ENCODE results near the gene IQGAP2. TPM values are rescaled to one million over a fixed set of nuclear protein-coding genes. Genes with fewer than 3 reads are reported as not detected.
"Not testable (repeated sequence)": the region's sequence is repeated elsewhere in the genome, so short reads cannot be mapped to it uniquely, and the experiment has no call there.

The IQGAP2 gene
- total RNA-seq, 1 donor from 2014 or later = 43.5 TPM

DNA sequence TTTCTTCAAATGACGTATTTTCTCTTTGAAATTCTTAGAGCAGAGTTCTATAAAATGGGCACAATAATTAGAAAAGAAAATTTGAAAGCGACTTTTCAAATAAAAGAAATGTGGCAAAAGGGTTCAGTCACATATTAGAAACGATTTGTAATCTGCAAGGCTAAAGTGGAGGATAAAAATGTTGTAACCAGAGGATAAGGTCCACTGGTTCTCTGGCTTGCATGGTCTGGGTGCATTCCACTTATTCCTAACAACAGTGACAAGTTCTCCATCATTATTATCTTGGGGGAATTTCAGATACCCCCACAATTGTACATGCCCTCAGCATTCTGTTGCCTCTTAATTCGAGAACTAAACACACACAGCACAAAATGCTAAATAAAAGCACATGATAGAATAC, 91.1 kb downstream of the IQGAP2 start:
- DNase-seq (ENCODE audit: low spot score) = no peak
- H3K27ac Mint-ChIP-seq = no peak overlapping the region
- no peaks in the 10 kb centered on the region for H3K9me3 Mint-ChIP-seq
- intact Hi-C loops (cut with micrococcal nuclease) = no loop called here
- no peak overlapping the region for H3K4me3 Mint-ChIP-seq
- H3K4me1 Mint-ChIP-seq (ENCODE audit: low read depth) = peaks cover 40% of the 10 kb centered on the region
- H3K36me3 Mint-ChIP-seq (ENCODE audit: low read depth) = peaks cover 14% of the 10 kb centered on the region
- no peaks in the 10 kb centered on the region for H3K27me3 Mint-ChIP-seq (ENCODE audit: insufficient read depth)

DNA sequence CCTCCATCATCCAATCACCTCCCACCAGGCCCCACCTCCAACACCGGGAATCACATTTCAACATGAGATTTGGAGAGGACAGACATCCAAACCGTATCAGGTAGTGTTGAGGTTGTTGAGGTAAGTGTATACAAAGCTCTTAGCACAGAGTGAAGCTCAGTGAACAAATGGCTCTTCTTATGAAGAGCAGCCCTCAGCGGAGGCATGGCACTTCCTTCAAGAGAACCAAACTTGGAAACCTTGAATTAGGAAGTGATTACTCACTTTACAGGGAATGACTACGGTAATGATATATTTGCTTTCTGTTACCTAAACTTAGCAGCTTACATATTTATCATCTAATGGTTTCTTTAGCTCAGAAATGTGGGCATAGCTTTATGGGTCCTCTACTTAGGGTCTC, 92.8 kb downstream of the IQGAP2 start:
- DNase-seq (ENCODE audit: low spot score) = no peak
- Mint-ChIP-seq H3K36me3 (ENCODE audit: low read depth) (peaks cover 12% of the 10 kb centered on the region), H3K4me3 (no peak overlapping the region), H3K27ac (no peak overlapping the region), H3K27me3 (ENCODE audit: insufficient read depth) (no peaks in the 10 kb centered on the region), H3K9me3 (no peaks in the 10 kb centered on the region), H3K4me1 (ENCODE audit: low read depth) (peaks cover 37% of the 10 kb centered on the region)
- intact Hi-C loops (cut with micrococcal nuclease) = no loop called here

- no peak overlapping the region for H3K27ac Mint-ChIP-seq
These were observed 94.0 kb downstream of the IQGAP2 start for GRCh38 chr5:76497065-76497460.

DNA sequence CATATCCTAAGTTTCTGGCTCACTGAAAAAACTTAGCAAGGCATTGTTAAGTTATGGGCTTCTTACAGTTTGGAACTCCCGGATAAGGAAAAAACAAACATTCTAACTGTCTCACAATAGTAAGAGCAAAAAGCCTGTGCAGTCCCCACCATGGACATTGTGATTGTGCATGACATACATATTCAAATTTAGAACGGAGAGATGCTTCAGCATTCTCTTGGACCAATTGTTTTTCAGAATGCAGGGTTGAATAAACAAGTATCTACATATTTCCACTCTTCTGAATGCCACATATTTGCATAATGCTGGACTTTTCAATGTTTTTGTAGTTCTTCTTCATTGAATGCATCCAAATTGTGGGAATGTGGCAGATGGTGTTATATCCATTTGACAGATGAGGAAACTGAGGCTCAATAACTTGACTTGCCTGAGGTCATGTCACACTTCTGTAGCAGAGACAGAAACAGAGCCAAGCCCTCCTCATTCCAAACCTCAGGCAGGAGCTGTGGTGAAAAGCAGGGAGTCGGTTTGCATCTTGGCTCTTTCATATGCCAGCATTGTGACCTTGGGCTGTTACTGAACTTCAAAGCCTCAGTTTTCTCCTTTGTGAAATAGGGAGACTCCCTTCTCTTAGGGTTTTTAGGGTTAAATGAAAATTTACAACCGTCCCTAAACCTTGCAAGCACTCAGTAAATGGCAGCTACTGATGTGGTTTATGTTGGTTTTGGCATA, 95.1 kb downstream of the IQGAP2 start:
- DNase-seq (ENCODE audit: low spot score) = no peak
- Mint-ChIP-seq H3K4me1 (ENCODE audit: low read depth) (peaks cover 25% of the 10 kb centered on the region), H3K27me3 (ENCODE audit: insufficient read depth) (no peaks in the 10 kb centered on the region), H3K9me3 (no peaks in the 10 kb centered on the region), H3K4me3 (no peak overlapping the region), H3K27ac (no peak overlapping the region), H3K36me3 (ENCODE audit: low read depth) (peaks cover 10% of the 10 kb centered on the region)
- intact Hi-C loops (cut with micrococcal nuclease) = no loop called here

More at GRCh38 chr5:76497065-76497460, 94.0 kb downstream of the IQGAP2 start:
- DNase-seq (ENCODE audit: low spot score) = no peak
- Mint-ChIP-seq H3K4me3 (no peak overlapping the region), H3K4me1 (ENCODE audit: low read depth) (peaks cover 28% of the 10 kb centered on the region), H3K9me3 (no peaks in the 10 kb centered on the region), H3K36me3 (ENCODE audit: low read depth) (peaks cover 10% of the 10 kb centered on the region), H3K27me3 (ENCODE audit: insufficient read depth) (no peaks in the 10 kb centered on the region)
- intact Hi-C loops (cut with micrococcal nuclease) = no loop called here

GRCh38 chr5:76499507-76500161, 96.5 kb downstream of the IQGAP2 start:
- DNase-seq (ENCODE audit: low spot score) = no peak
- H3K36me3 Mint-ChIP-seq (ENCODE audit: low read depth) = peaks cover 10% of the 10 kb centered on the region
- intact Hi-C loops (cut with micrococcal nuclease) = no loop called here
- H3K27ac Mint-ChIP-seq = no peak overlapping the region
- peaks cover 28% of the 10 kb centered on the region for H3K4me1 Mint-ChIP-seq (ENCODE audit: low read depth)
- H3K9me3 Mint-ChIP-seq = no peaks in the 10 kb centered on the region
- H3K4me3 Mint-ChIP-seq = no peak overlapping the region
- no peaks in the 10 kb centered on the region for H3K27me3 Mint-ChIP-seq (ENCODE audit: insufficient read depth)

DNA sequence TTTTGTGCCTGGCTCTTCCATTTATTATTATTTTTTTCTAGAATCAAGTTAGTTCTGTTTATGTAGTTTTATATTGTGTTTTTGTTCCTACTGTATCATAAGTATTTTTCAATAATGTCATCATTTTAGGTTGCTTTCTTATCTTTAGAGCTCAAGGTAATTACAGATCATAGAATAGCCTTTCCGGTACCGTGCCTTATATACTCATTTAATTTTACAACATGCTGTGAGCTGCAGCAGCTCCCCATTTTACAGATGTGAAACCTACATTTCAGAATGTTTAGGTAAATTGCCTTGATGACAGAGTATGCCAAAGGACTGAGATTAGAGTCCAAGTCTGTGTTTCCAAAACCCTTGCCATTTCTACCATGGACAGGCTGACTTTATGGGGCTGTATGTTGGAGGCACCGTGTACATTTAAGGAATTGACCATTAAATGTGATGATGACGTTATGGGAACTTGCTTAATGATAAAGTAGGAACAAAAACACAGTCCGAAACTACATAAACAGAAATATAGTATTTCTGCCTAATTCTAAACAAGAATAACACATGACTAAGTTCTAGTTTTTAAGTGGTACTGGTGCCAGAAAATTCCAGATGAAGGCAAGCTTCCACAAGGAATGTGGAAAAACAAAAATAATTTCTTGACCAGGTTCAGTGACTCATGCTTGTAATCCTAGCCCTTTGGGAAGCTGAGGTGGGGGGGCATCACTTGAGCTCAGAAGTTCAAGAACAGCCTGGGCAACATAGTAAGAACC, 97.7 kb downstream of the IQGAP2 start:
- no peak overlapping the region for H3K4me3 Mint-ChIP-seq
- H3K4me1 Mint-ChIP-seq (ENCODE audit: low read depth) = peaks cover 22% of the 10 kb centered on the region
- intact Hi-C loops (cut with micrococcal nuclease) = no loop called here
- H3K27me3 Mint-ChIP-seq (ENCODE audit: insufficient read depth) = no peaks in the 10 kb centered on the region
- H3K36me3 Mint-ChIP-seq (ENCODE audit: low read depth) = peaks cover 6% of the 10 kb centered on the region
- no peak overlapping the region for H3K27ac Mint-ChIP-seq
- DNase-seq (ENCODE audit: low spot score) = no peak
- no peaks in the 10 kb centered on the region for H3K9me3 Mint-ChIP-seq

DNA sequence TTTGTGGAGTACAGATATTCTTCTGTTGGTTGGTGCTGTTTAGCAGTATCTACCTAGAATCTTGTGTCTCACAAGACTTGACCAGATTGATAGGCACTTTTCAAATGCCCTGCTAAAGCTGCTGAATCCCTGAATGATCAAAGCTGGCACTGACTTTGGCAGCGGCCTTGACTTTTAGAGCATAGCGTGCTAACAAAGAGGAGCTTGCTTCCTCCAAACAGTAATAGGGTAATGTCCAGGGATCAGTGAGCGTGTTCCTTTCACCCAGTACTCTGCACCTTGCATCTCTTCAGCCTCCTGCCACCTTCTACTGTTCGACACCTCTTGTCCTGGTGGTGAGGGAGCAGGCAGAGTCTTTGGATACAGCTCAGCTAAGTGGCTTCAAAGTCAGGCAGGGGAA, 100.8 kb downstream of the IQGAP2 start:
- Mint-ChIP-seq H3K4me3 (no peak overlapping the region), H3K4me1 (ENCODE audit: low read depth) (peaks cover 18% of the 10 kb centered on the region), H3K27me3 (ENCODE audit: insufficient read depth) (no peaks in the 10 kb centered on the region), H3K36me3 (ENCODE audit: low read depth) (peaks cover 11% of the 10 kb centered on the region), H3K27ac (no peak overlapping the region), H3K9me3 (no peaks in the 10 kb centered on the region)
- DNase-seq (ENCODE audit: low spot score) = no peak
- intact Hi-C loops (cut with micrococcal nuclease) = no loop called here

DNA sequence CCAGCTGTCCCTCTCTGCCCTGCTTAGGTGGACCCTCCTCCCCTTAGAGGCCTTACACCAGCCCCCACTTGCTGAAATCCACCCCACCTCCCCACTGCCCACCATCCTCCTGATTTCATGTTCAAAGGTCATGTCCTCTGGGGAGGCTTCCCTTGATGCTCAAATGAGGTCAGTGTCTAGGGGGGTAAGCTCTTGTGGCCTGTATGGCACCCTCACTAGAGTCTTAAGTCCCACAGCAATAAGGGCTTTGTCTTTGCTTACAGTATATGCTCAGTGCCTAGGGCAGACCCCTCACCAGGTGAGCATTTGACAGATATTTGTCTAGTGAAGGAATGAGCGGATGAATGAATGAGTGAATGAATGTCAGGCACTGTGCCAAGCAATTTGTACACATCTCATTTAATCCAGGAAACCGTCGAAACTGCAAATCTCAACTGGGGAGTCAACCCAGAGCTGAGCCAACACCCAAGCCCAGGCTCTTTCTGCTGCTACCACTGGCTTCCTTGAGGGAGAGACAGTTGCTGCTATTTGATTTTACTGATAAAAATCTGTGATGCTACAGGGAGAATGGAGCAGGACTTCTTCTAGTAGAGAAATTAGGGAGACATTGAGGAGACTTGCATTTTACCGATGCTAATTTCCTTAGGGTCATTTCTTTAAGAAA, 101.9 kb downstream of the IQGAP2 start:
- Mint-ChIP-seq H3K4me1 (ENCODE audit: low read depth) (peaks cover 13% of the 10 kb centered on the region), H3K9me3 (no peaks in the 10 kb centered on the region), H3K27ac (no peak overlapping the region), H3K4me3 (no peak overlapping the region), H3K27me3 (ENCODE audit: insufficient read depth) (no peaks in the 10 kb centered on the region), H3K36me3 (ENCODE audit: low read depth) (peaks cover 11% of the 10 kb centered on the region)
- DNase-seq (ENCODE audit: low spot score) = no peak
- intact Hi-C loops (cut with micrococcal nuclease) = no loop called here

DNA sequence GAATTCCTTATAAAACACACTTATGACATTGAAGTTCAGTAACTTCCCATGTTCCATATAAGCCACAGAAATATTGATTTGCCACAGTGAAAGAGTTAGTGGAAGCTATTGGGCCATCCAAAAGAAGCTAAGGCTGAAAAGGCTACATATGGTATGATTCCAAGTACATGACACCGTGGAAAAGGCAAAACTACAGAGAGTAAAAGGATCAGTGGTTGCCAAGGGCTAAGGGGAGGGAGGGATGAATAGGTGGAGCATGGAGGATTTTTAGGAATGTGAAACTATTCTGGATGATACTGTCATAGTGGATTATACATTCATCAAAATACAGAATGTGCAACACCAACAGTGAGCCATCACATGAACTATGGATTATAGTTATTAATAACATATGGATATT, 110.4 kb downstream of the IQGAP2 start:
- no peak overlapping the region for H3K4me3 Mint-ChIP-seq
- H3K36me3 Mint-ChIP-seq (ENCODE audit: low read depth) = peaks cover 6% of the 10 kb centered on the region
- no peak overlapping the region for H3K27ac Mint-ChIP-seq
- intact Hi-C loops (cut with micrococcal nuclease) = no loop called here
- peaks cover 4% of the 10 kb centered on the region for H3K9me3 Mint-ChIP-seq
- DNase-seq (ENCODE audit: low spot score) = no peak
- H3K27me3 Mint-ChIP-seq (ENCODE audit: insufficient read depth) = no peaks in the 10 kb centered on the region
- peaks cover 6% of the 10 kb centered on the region for H3K4me1 Mint-ChIP-seq (ENCODE audit: low read depth)

DNA sequence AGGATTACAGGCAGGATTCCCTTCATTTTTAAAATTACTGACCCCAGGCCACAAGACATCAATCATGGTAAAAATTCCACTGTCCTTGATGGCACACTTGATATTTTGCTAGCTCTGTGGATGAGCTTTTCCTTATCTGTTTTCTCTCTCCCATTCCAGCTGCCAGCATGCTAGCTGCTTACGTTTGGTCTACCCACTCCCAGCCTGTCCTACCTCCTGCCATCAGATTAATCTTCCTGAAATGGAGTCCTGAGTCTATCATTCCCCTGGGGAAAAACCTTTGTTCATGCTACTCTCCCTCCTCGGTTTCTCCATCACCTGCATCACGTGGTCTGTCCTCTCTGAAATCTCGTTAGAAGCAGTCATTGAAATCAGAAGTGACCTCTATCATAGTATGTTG, 111.2 kb downstream of the IQGAP2 start:
- intact Hi-C loops (cut with micrococcal nuclease) = no loop called here
- no peak overlapping the region for H3K27ac Mint-ChIP-seq
- peaks cover 9% of the 10 kb centered on the region for H3K9me3 Mint-ChIP-seq
- H3K36me3 Mint-ChIP-seq (ENCODE audit: low read depth) = peaks cover 11% of the 10 kb centered on the region
- H3K4me3 Mint-ChIP-seq = no peak overlapping the region
- no peak for DNase-seq (ENCODE audit: low spot score)
- H3K27me3 Mint-ChIP-seq (ENCODE audit: insufficient read depth) = no peaks in the 10 kb centered on the region
- peaks cover 6% of the 10 kb centered on the region for H3K4me1 Mint-ChIP-seq (ENCODE audit: low read depth)

GRCh38 chr5:76514713-76515112, 111.6 kb downstream of the IQGAP2 start:
- Mint-ChIP-seq H3K9me3 (peaks cover 9% of the 10 kb centered on the region), H3K36me3 (ENCODE audit: low read depth) (peaks cover 11% of the 10 kb centered on the region), H3K4me1 (ENCODE audit: low read depth) (peaks cover 7% of the 10 kb centered on the region), H3K4me3 (no peak overlapping the region), H3K27ac (no peak overlapping the region), H3K27me3 (ENCODE audit: insufficient read depth) (no peaks in the 10 kb centered on the region)
- intact Hi-C loops (cut with micrococcal nuclease) = no loop called here
- no peak for DNase-seq (ENCODE audit: low spot score)

DNA sequence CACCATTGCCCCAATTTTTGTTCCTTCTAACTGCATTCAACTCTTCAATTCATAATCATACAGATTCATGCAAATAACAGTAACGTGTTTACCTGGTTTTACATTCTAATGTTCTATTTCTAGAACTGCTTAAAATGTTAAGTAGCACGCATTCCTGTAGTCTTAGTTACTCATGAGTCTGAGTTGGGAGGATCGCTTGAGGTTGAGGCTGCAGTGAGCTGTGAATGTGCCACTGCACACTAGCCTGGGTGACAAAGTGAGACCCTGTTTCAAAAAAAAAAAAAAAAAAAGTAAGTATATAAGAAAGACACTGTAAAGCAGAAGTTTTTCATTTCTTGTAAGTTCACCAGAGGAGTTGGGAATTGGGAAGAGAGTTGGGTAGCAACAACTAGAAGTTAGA, 114.2 kb downstream of the IQGAP2 start:
- peaks cover 28% of the 10 kb centered on the region for H3K4me1 Mint-ChIP-seq (ENCODE audit: low read depth)

GRCh38 chr5:76518246-76518645, 115.2 kb downstream of the IQGAP2 start:
- DNase-seq (ENCODE audit: low spot score); H3K27me3 Mint-ChIP-seq (ENCODE audit: insufficient read depth); H3K9me3 Mint-ChIP-seq; intact Hi-C loops (cut with micrococcal nuclease); H3K27ac Mint-ChIP-seq; H3K4me3 Mint-ChIP-seq: not testable (repeated sequence)
- Mint-ChIP-seq H3K4me1 (ENCODE audit: low read depth) (peaks cover 37% of the 10 kb centered on the region), H3K36me3 (ENCODE audit: low read depth) (peaks cover 16% of the 10 kb centered on the region)

More for the DNA sequence above, 114.2 kb downstream of the IQGAP2 start:
- Mint-ChIP-seq H3K27ac (no peak overlapping the region), H3K9me3 (peaks cover 9% of the 10 kb centered on the region), H3K4me3 (no peak overlapping the region), H3K27me3 (ENCODE audit: insufficient read depth) (no peaks in the 10 kb centered on the region), H3K36me3 (ENCODE audit: low read depth) (peaks cover 14% of the 10 kb centered on the region)
- intact Hi-C loops (cut with micrococcal nuclease) = no loop called here
- DNase-seq (ENCODE audit: low spot score) = no peak

Data from activated T-helper 1 cell treated with anti-CD3 and anti-CD28 coated beads, Interleukin-12 subunit alpha, Interleukin-12 subunit beta, Interleukin-2, Interleukin-4 antibody, amounts not matched to agents 30 ng/mL and 10 ng/mL and 1 ng/mL, durations not matched to agents 14 hours and 24 hours and 36 hours (primary cell).